ENCODE data around the gene ROM1.
"Not testable (repeated sequence)": the region's sequence is repeated elsewhere in the genome, so short reads cannot be mapped to it uniquely, and the experiment has no call there.

ROM1 gene, protein sequence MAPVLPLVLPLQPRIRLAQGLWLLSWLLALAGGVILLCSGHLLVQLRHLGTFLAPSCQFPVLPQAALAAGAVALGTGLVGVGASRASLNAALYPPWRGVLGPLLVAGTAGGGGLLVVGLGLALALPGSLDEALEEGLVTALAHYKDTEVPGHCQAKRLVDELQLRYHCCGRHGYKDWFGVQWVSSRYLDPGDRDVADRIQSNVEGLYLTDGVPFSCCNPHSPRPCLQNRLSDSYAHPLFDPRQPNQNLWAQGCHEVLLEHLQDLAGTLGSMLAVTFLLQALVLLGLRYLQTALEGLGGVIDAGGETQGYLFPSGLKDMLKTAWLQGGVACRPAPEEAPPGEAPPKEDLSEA

GRCh38 chr11:62612366-62613290 is at the start of gene ROM1, which contains the start of gene EML3:
ROM1 (plus strand) TSS chr11:62613257; CDS start chr11:62613282, 25 bp downstream.
EML3 (minus strand) TSS chr11:62612775; CDS start chr11:62612457, 318 bp downstream.
- DNase-seq = peak; percentile 86

GRCh38 chr11:62565100-62565802 is 47.8 kb upstream of the ROM1 start:
- no peak for DNase-seq

DNA sequence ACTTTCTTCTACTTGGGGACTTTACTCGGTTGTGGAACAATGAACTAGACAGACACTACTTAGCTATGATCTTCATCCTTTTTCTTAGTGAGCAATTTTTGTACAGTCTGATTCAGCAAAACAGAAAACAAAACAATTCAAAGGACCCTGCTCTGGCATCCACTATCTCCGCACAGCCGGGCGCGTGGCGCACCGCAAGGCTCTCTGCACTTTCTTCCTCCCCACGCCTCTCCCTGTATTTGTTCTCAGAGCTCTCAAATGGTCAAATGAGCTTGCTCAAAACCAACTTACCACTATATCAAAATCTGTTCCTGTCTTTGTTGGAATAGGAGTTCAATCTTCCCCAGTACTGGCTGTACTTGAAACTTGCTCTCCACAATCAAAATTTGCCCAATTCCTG is 46.8 kb upstream of the ROM1 start:
- no peak for DNase-seq

DNA sequence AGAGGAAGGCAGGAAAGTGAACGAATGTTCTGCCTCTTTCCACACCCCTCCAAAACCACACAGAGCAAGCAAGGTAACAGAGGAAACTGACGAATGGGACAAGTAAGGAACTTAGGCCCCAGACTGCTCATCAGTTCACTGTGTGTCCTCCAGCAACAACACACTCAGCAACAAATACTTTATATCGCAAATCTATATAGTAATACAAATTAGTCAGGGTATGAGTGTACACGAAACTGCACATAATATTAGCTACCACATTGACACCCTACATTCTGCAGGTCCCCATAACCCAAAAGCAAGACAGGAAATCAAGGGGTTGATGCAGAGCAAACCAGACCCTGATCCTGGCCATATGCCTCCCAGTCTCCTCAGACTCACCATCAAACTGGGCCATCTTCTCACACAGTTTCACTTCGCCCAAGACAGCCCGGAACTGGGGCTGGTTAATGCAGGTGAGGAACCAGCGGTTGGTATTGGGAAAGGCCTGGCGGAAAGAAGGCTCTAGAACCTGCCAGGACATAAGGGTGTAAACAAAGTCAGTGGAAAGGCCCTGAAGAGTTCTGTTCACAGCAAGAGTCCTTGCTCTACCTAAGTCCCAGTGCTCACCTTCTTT is 45.9 kb upstream of the ROM1 start:
- DNase-seq = no peak

DNA sequence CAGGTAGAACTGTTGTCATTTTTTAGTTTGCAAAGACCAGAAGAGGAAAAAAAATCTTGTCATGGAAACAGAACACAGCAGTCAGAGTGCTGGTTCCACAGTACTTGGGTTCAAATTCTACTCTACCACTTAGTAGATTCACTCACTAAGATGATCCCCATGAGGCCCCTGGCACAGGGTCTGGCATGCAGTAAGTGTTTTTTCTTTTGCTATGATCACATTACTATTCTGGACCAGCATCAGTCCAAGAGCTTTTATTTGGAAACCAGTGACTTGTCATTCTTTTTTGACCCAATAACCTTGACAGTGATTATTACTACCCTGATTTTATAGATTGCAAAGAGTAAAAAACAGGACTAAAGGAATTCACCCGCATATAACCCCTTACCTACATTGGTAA is 43.4 kb upstream of the ROM1 start:
- DNase-seq = no peak

GRCh38 chr11:62570903-62571302 is 42.2 kb upstream of the ROM1 start:
- DNase-seq = not testable (repeated sequence)

DNA sequence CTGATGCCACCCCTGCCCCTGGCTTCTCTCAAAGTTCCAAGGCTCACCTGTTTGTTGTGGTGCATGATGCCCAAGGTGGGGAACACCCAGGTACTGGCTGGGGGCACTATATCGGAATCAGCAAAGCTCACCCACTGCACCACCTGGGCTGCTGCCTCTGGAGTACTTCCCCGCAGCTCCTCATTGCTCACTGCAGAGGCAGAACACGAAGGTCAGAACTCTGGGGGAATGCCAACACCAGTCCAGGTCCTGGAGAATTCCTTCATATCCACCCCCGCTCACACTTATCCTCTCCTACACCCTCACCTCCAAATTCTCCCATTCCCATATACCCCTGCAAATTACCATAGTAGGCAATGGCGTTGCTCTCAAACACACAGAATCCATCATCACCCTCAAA is 41.6 kb upstream of the ROM1 start:
- DNase-seq = not testable (repeated sequence)

- no peak for DNase-seq
These were observed 40.6 kb upstream of the ROM1 start for GRCh38 chr11:62572431-62572830.

DNA sequence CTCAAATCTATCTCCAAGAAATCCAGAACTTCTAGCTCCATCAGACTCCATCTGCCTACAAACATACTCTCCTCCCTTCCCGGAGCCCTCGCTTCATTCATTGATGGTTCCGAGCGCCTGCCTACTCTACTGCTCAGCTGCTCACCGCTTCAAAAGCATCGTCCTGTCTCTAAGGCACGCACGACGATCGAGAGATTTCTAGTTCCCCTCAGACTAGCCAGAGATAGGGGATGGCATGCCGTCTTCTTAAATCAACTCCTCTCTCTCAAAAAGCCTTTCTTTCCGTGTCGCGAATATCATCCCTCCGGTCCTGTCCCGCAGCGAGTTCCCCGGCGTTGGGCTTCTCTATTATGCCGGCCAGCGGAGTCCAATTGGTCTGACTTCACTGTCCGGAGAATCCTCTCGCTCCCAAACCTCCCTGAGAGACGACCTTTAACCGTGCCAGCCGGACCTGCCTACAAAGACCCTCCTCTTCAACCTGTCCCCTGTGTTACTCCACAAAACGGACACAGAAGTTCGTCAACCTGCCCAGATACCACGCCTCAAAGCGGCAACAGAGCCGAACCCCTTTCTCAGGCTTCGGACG is 40.0 kb upstream of the ROM1 start:
- DNase-seq = no peak

DNA sequence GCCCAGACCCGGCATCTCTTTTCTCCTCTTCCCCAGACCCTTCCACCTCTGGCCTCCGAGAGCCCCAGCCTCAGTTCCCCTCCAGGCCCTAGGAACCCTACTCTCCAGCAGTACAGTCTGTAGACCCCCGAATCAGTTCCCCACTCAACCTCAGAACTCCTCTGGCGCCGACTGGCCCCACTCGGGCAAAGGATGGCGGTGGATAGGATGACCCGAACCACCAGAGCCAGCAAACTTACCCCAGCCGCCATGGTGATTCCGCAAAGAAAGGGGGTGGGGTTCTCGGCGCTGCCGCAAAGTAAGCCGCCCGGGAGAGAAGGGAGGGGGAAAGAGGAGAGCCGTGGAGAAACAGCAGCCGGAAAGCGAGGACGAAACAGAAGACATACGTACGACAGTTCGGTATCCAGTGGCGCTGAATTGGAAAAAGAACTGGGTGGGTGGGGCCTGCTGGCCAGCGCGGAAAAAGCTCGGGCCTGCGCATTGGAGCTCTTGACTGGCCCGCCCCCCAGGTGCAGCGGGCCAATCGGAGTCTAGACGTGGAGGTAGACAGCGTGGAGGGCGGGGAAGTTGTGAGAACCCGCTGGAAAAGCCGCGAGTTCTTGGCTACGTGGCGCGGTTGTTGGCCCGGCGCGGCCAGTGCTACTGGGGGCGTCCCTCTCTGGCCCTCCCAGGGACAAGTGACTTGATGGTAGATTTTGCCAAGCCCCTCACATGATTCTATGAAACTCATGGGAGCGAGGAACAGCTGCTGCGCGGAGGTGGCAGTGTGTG is 39.3 kb upstream of the ROM1 start, which contains the start of gene EEF1G:
TSS of gene EEF1G (minus strand) at position 300 of the 771 bp plus-strand sequence. CDS start at position 251, 49 bp downstream.
- DNase-seq = peak; percentile 95

GRCh38 chr11:62574363-62575071 is 38.5 kb upstream of the ROM1 start:
- DNase-seq = no peak

DNA sequence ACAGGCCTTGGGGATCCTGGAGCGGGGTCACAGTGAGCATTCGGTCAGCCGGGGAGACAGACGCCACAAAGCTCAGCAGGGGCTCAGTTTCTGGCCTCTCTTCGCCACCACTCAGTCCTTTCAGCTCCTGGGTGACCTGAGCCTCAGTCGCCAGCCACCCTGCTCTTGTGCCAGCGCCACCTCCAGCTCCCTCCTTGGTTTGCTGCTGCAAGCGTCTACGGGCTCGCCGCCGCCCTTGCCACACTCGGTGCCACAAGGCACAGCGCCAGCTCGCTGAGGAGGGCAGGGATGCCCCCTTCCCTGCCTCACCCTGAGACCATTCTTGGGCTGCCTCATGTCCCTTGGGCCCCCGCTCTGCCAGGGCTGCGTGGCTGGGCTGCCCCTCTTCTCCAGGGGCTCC is 37.9 kb upstream of the ROM1 start:
- no peak for DNase-seq

DNA sequence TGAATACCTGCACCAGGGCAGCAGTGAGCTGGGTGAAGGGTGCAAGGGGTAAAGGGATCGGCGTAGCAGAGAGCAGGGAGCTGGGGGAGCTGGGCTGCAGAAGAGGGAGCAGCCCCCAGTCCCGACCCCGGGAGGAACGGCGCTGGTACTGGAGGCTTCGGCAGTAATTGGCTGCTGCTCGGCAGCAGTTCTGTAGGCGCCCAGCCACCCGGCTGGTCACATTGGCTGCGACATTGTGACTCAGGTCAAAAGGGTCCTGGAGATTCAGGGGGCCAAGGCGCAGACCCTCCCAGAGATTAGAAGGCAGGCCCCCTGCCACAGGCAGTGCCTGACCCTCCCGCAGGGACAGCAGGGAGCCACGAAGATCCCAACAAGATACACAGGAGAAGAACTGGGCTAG is 37.2 kb upstream of the ROM1 start:
- DNase-seq = no peak

DNA sequence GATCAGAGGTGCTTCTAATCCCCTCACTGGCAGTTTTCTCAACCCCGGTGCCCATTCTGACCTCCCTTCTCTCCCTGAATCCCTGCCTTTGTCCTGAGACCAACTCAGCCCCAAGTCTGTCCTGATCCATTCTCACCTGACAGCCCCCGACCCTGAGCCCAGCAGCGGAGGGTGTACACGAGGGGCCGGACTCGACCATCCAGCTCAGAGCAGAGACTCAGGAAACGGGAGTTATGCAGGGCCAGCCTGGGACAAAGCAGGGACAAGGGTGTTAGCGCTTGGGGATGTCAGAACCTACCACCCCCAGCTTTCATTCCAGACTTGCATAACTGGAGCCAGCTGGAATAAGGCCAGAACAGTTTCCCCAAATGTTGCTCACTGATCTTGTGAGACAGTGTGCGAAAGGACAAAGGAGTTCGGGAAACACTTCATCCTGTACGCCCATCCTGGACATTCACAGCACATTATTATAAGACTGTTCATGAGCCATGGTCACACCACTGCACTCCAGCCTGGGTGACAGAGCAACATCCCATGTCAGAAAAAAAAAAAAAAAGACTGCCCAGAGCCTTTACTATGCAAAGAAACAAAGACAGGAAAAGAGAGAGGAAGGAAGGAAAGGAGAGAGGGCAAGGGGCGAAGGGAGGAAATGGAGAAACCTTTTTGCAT is 35.9 kb upstream of the ROM1 start:
- no peak for DNase-seq

GRCh38 chr11:62578541-62578940 is 34.5 kb upstream of the ROM1 start:
- DNase-seq = no peak

- no peak for DNase-seq
These were observed 33.8 kb upstream of the ROM1 start for GRCh38 chr11:62579252-62579651.

DNA sequence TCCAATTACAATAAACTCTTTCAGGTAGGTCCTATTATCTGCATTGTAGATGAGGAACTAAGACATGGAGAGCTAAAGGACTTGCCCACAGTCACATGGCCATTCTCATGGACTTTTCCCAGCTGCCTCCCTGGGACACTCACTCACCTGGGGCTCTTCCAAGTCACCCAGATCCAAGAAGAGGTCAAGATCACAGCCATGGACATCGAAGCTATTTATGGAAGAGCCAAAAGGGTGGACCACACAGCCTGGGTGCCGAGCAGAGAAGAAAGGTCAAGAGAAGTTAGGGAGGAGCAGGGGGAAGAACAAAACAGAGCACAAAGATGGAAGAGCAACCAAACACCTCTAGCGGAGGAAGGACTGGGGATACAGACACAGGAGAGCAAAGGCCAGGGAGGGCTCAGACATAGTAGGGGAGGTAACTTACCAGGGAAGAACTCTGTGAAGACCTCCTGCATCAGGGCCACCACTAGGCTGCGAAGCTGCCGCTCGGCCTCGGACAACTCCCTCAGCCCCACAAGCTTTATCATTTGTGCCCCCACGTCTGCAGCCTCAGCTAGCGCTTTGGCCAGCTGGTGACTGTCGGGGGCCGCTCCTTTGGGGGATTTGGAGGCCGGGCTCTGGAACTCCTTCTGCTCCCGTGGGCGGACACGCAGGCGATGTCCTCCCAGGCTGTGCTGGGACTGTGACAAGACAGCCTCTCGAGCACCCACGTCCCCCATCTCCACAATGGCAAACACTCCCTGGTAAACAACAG is 31.9 kb upstream of the ROM1 start:
- no peak for DNase-seq

DNA sequence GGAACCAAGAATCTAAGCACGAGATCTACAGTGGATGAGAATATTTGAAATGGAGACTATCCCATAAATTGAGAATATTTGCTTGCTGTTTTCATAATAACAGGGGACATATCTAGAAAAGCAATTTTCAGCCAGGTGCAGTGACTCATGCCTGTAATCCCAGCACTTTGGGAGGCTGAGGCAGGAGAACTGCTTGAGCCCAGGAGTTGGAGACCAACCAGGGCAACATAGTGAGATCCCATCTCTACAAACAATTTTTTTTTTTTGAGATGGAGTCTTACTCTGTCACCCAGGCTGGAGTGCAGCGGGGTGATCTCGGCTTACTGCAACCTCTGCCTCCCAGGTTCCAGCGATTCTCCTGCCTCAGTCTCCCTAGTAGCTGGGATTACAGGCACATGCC is 31.3 kb upstream of the ROM1 start:
- DNase-seq = not testable (repeated sequence)

- not testable (repeated sequence) for DNase-seq
These were observed 27.7 kb upstream of the ROM1 start for GRCh38 chr11:62585356-62585755.

Data from activated T-cell treated with anti-CD3 and anti-CD28 coated beads for 4 hours (primary cell).